Motor neuron (in vitro differentiated cells): ENCODE results near the gene PTPDC1. TPM values are rescaled to one million over a fixed set of nuclear protein-coding genes. Genes with fewer than 3 reads are reported as not detected.

ENCODE experiments used
- ATAC-seq, 8 experiments: fragments of 200-7000 bp; cut with Tn5 transposase; replicated peaks in 6 of 8; 2 replicates each; pipeline ENCODE4 v1.8.0; 2021; ENCODE audit warnings: mild to moderate bottlenecking in 8 of 8, moderate library complexity in 8 of 8
- H3K27ac ChIP-seq, 2 donors: fragments of 250-450 bp; sonication (Bioruptor Pico); 2 replicates each; pipeline ENCODE4 v1.9.0; 2021; ENCODE audit warnings: antibody characterized with exemption in 2 of 2, mild to moderate bottlenecking in 2 of 2, moderate library complexity in 1 of 2
- H3K4me1 ChIP-seq, 2 donors: fragments of 250-450 bp; sonication (Bioruptor Pico); replicated peaks in 1 of 2; 2 replicates each; pipeline ENCODE4 v1.6.1; 2021; ENCODE audit warnings: antibody characterized with exemption in 2 of 2, mild to moderate bottlenecking in 2 of 2, moderate library complexity in 1 of 2
- H3K4me3 ChIP-seq, 5 donors: fragments of 250-450 bp; sonication (Bioruptor Pico); 2 replicates each; pipeline ENCODE4 v1.9.0; 2021; ENCODE audit warnings: antibody characterized with exemption in 5 of 5, mild to moderate bottlenecking in 5 of 5, moderate library complexity in 4 of 5
- WGBS, 10 experiments: fragments of 450-650 bp; shearing (Covaris generic); methylation state at CpG; one replicate each; pipeline ENCODE4 v1.0.0; 2022; 5-methylcytosine and 5-hydroxymethylcytosine counted together
- in situ Hi-C, 9 experiments: fragments of 400-800 bp; cut with MboI; loops; one replicate each; pipeline ENCODE4 v1.15.0; 2021; ENCODE audit warnings: low sequenced_read_pairs in 9 of 9, low pct_unique_long_range_greater_than_20kb in 2 of 9; ENCODE audit not compliant: unreplicated experiment in 9 of 9
- total RNA-seq, 8 experiments: library from RNA; unstranded; fragments of 300-600 nt; gene quantifications; 2 replicates each; pipeline versions ENCODE4 v1.2.3 to v1.2.4, GENCODE V29; 2022

PTPDC1 gene
- 10 to 100 TPM in 6 of 8 experiments, 1 to 10 TPM in 2; 8.0 to 16.5 (median 13.2) TPM for total RNA-seq

GRCh38 chr9:94084314-94084713 lies at the start of gene PTPDC1:
TSS of gene PTPDC1 (plus strand) at chr9:94084464. CDS start at chr9:94084531, 67 bp downstream.
- peak within 1 kb of the TSS; percentile 14 to 37 (median 33) for H3K4me3 ChIP-seq
- H3K4me1 ChIP-seq = peaks cover 8 to 16% of the 10 kb centered on the region in 2 donors
- in situ Hi-C loops = no loop called here
- peak within 1 kb of the TSS in 1 of 2 donors; percentile 59 for H3K27ac ChIP-seq
- peak in 6 of 8 experiments; percentile 9 to 100 (median 99) for ATAC-seq
- WGBS, 10 experiments = 7 to 97% (median 29%) methylated on average over 1 to 11 of the region's 14 CpGs

- Histone ChIP-seq H3K27ac (no peak overlapping the region), H3K4me3 (no peak overlapping the region), H3K4me1 (peaks cover 4 to 9% of the 10 kb centered on the region in 2 donors)
- in situ Hi-C loops = no loop called here
- no peak for ATAC-seq
These were observed 49.8 kb upstream of the PTPDC1 start for GRCh38 chr9:94034511-94034910.

GRCh38 chr9:94039786-94040185 lies 44.5 kb upstream of the PTPDC1 start:
- Histone ChIP-seq H3K4me3 (no peak overlapping the region), H3K4me1 (no peaks in the 10 kb centered on the region), H3K27ac (no peak overlapping the region)
- no peak for ATAC-seq
- in situ Hi-C loops = no loop called here

GRCh38 chr9:94042516-94043360 lies 41.5 kb upstream of the PTPDC1 start:
- Histone ChIP-seq H3K4me3 (no peak overlapping the region), H3K4me1 (no peaks in the 10 kb centered on the region), H3K27ac (no peak overlapping the region)
- in situ Hi-C loops = no loop called here
- 33 to 71% (median 50%) methylated on average over 2 to 5 of the region's 5 CpGs for WGBS, 10 experiments
- ATAC-seq = peak in 4 of 8 experiments; percentile 32 to 100 (median 76)

GRCh38 chr9:94054716-94055115 lies 29.5 kb upstream of the PTPDC1 start:
- Histone ChIP-seq H3K4me1 (no peaks in the 10 kb centered on the region), H3K4me3 (no peak overlapping the region), H3K27ac (no peak overlapping the region)
- WGBS, 10 experiments = 83 to 100% (median 95%) methylated on average over 1 to 2 of the region's 2 CpGs
- in situ Hi-C loops = no loop called here
- no peak for ATAC-seq

GRCh38 chr9:94056442-94056974 lies 27.8 kb upstream of the PTPDC1 start:
- Histone ChIP-seq H3K27ac (no peak overlapping the region), H3K4me3 (no peak overlapping the region), H3K4me1 (no peaks in the 10 kb centered on the region)
- 14 to 100% (median 63%) methylated on average over 1 to 3 of the region's 3 CpGs; no CpG with 5 or more reads in 1 of the 10 experiments for WGBS, 10 experiments
- peak in 2 of 8 experiments; percentile 65 to 75 for ATAC-seq
- in situ Hi-C loops = no loop called here

- 100% methylated on average over 1 of the region's 1 CpG; no CpG with 5 or more reads in 7 of the 10 experiments for WGBS, 10 experiments
- H3K27ac ChIP-seq = no peak overlapping the region
- ATAC-seq = no peak
- no peak overlapping the region for H3K4me3 ChIP-seq
- in situ Hi-C loops = no loop called here
- no peaks in the 10 kb centered on the region for H3K4me1 ChIP-seq
These were observed 26.3 kb upstream of the PTPDC1 start for GRCh38 chr9:94057918-94058317.

GRCh38 chr9:94061864-94062263 lies 22.4 kb upstream of the PTPDC1 start:
- Histone ChIP-seq H3K4me3 (no peak overlapping the region), H3K27ac (no peak overlapping the region), H3K4me1 (no peaks in the 10 kb centered on the region)
- in situ Hi-C loops = no loop called here
- WGBS, 10 experiments = 80 to 100% (median 93%) methylated on average over 1 to 3 of the region's 3 CpGs; no CpG with 5 or more reads in 3 of the 10 experiments
- no peak for ATAC-seq

GRCh38 chr9:94065535-94065961 lies 18.7 kb upstream of the PTPDC1 start:
- no peak overlapping the region for H3K27ac ChIP-seq

GRCh38 chr9:94068257-94068656 lies 16.0 kb upstream of the PTPDC1 start:
- no peak for ATAC-seq
- no peak overlapping the region for H3K4me3 ChIP-seq
- 67 to 100% (median 93%) methylated on average over 1 to 2 of the region's 2 CpGs for WGBS, 10 experiments
- in situ Hi-C loops = no loop called here
- H3K27ac ChIP-seq = no peak overlapping the region
- H3K4me1 ChIP-seq = no peaks in the 10 kb centered on the region

More at GRCh38 chr9:94065535-94065961, 18.7 kb upstream of the PTPDC1 start:
- peak in 4 of 8 experiments; percentile 45 to 89 (median 86) for ATAC-seq
- in situ Hi-C loops = no loop called here
- no peaks in the 10 kb centered on the region for H3K4me1 ChIP-seq
- 13 to 43% (median 36%) methylated on average over 1 to 2 of the region's 2 CpGs; no CpG with 5 or more reads in 5 of the 10 experiments for WGBS, 10 experiments
- no peak overlapping the region for H3K4me3 ChIP-seq

GRCh38 chr9:94076557-94076956 lies 7.7 kb upstream of the PTPDC1 start:
- 75 to 100% (median 100%) methylated on average over 1 of the region's 1 CpG; no CpG with 5 or more reads in 2 of the 10 experiments for WGBS, 10 experiments
- Histone ChIP-seq H3K27ac (no peak overlapping the region), H3K4me1 (no peaks in the 10 kb centered on the region), H3K4me3 (no peak overlapping the region)
- no peak for ATAC-seq
- in situ Hi-C loops = loop anchor here in 1 of 9 experiments (10.0 kb wide), 1 partner anchor 128 kb away; no protein-coding TSS in a partner anchor

- WGBS, 10 experiments = 50 to 100% (median 75%) methylated on average over 1 to 2 of the region's 2 CpGs
- H3K27ac ChIP-seq = no peak overlapping the region
- in situ Hi-C loops = loop anchor here in 1 of 9 experiments (10.0 kb wide), 1 partner anchor 127 kb away; no protein-coding TSS in a partner anchor
- ATAC-seq = no peak
- no peak overlapping the region for H3K4me3 ChIP-seq
- H3K4me1 ChIP-seq = peaks cover under 1% of the 10 kb centered on the region in 2 donors
These were observed 6.2 kb upstream of the PTPDC1 start for GRCh38 chr9:94078086-94078485.

- ATAC-seq = no peak
- peaks cover 3 to 11% of the 10 kb centered on the region in 2 donors for H3K4me1 ChIP-seq
- H3K4me3 ChIP-seq = no peak overlapping the region
- H3K27ac ChIP-seq = no peak overlapping the region
- in situ Hi-C loops = loop anchor here in 1 of 9 experiments (10.0 kb wide), 1 partner anchor 126 kb away; no protein-coding TSS in a partner anchor
- WGBS, 10 experiments = 60 to 100% (median 85%) methylated on average over 1 to 2 of the region's 2 CpGs; no CpG with 5 or more reads in 2 of the 10 experiments
These were observed 5.0 kb upstream of the PTPDC1 start for GRCh38 chr9:94079236-94079635.
